Esophagus mucosa (tissue), 1 donor: ENCODE measurements around the gene FAM241A. TPM values are rescaled to one million over a fixed set of nuclear protein-coding genes. Genes with fewer than 3 reads are reported as not detected.

Experiments
- ATAC-seq: fragments of 200-7000 bp; cut with Tn5 transposase; one replicate; pipeline ENCODE4 v1.9.1; 2020
- total RNA-seq: library from RNA; stranded (reverse); gene quantifications from one replicate; pipeline ENCODE4 v1.2.4, GENCODE V29; 2023
- donor health status: DM: yes; HTN: yes; CAD: no.

FAM241A gene
- total RNA-seq, 1 donor from 2014 or later: 2.7 TPM

GRCh38 chr4:112214390-112215264, 69.4 kb downstream of the FAM241A start:
- no peak for ATAC-seq

GRCh38 chr4:112219826-112220366, 74.6 kb downstream of the FAM241A start:
- ATAC-seq: no peak

- no peak for ATAC-seq
These were observed 77.1 kb downstream of the FAM241A start for GRCh38 chr4:112222219-112222955.

- no peak for ATAC-seq
These were observed 79.9 kb downstream of the FAM241A start for GRCh38 chr4:112225157-112225556.

DNA sequence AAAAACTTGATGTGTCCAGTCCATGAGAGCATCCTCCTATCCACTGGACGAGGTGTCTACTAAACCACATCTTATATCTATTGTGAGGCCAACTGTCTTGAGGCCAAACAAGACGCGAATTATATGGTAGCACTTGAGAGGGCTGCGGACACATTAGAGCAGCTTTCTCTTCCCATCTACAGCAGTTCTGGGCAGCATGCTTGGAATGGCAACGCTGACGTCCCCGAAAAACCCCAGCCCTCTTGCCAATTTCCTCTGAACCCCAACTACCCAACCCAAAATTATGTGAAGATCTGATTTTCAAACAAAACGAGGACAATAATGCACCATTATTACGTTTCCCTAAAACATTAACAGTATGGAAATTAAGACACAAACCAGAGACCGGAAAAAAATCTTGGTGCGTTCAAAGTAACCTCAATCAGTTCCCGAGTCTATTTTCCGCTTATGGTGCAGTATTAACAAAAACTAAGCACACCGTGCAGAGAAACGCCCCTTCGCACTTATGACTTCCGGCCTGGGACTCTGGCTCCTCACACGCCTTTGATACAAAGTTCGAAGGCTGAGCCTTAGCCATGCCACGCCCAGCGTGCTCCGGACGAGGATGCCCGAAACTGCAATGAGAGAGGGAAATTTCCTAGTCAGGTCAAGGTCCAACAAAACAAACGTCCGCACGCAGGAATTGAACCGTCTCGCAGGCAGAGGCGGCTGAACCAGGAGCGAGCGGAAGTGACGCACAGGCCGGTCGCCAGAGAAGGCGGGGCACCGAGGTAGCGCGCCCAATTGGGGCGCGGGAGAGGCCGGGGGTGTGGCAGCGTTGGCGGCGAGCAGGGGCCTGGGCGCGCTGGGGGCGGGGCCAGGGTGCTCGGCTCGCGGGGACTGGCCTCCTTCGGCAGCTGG, 85.9 kb downstream of the FAM241A start:
- peak; percentile 99 for ATAC-seq

DNA sequence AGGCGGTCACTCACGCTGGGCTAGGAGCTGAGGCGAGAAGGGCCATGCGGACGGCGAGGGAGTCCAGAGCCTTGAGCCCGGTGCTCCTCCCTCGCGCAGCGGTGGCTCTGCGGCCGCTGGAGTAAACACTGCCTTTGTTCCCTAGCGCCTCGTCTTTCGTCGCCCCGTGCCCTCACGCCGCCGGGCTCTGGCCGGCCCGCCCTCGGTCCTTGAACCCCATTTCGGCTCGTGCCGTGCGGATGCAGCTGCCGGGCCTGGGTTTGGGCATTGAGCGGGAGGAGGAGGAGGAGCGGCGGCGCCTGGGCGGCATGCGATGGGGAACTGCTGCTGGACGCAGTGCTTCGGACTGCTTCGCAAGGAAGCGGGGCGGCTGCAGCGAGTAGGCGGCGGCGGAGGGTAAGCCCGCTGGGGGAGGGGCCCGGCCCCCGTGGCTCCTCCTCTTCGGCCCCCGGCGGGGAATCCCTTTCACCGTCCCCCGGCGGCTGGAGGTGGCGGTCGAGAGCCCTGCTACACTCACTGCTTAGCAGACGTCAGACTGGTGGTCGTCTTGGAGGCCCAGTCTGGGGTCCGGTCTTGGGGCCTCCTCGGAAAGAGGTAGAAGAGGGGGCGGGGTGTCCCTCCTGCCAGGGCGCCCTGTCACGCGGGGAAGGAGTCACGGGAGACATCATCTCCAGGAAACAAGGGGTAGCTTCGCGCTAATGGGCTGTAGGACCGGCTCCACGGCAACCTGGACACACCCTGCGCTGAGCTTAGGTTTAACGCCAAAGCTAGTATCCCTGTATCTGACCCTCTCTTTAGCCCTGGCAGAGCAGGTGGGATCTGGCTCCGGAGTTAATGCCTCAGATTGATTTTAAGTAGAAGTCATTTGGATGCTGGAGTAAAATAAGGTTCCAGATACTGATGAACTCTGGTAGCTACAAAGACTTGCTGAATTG, 86.8 kb downstream of the FAM241A start, which contains the start of gene AP1AR:
AP1AR (plus strand) TSS at position 9 of the 935 bp plus-strand sequence; CDS start at position 314, 305 bp downstream.
- ATAC-seq: peak; percentile 82

DNA sequence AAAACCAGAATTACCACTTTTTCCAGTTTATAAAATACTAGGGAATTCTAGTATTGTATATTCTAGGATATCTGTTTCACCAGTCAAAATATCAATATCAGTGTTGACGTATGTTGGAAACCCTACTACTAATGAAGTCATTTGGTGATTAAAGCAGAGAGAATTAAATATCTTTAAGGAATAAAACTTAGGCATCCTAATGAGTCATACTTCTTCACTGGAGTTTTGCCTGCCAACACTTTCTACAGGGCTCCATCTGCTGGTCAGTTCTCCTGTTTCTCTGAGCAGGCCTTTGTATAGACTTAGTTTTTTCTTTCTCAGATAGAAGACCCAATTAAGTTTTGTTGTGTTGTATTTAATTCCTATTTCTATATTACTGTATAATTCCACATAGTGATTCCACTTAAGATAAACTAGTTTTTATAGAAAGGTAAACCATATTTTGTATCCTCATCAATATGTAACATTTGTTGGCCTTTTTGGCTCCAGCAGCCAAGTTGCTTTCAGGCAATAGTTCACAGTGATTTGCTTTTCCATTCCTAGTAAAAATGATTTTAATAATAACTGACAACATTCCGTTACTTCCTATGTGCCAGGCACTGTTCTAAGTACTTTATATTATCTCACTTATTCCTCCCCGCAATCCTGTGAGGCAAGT, 89.8 kb downstream of the FAM241A start:
- ATAC-seq: peak; percentile 13

- no peak for ATAC-seq
These were observed 90.8 kb downstream of the FAM241A start for GRCh38 chr4:112236040-112236439.

GRCh38 chr4:112238833-112239232, 93.6 kb downstream of the FAM241A start:
- no peak for ATAC-seq

Other genes with a start within 250 kb of the FAM241A start
- 14.7 TPM for gene AP1AR, start 86.3 kb downstream of the FAM241A start, total RNA-seq
- 12.2 TPM for gene TIFA, start 140.4 kb downstream of the FAM241A start, total RNA-seq
- gene ALPK1, start 151.9 kb downstream of the FAM241A start, total RNA-seq: 14.5 TPM